Embryonic facial prominence (tissue), 1 donor: ENCODE results near the gene ZNRF1.
"Not testable (repeated sequence)": the region's sequence is repeated elsewhere in the genome, so short reads cannot be mapped to it uniquely, and the experiment has no call there.

ENCODE experiments used
- DNase-seq: peaks from one replicate; pipeline ENCODE4 v3.0.0-alpha.2; 2016; ENCODE audit errors: extremely low spot score

ZNRF1 gene

DNA sequence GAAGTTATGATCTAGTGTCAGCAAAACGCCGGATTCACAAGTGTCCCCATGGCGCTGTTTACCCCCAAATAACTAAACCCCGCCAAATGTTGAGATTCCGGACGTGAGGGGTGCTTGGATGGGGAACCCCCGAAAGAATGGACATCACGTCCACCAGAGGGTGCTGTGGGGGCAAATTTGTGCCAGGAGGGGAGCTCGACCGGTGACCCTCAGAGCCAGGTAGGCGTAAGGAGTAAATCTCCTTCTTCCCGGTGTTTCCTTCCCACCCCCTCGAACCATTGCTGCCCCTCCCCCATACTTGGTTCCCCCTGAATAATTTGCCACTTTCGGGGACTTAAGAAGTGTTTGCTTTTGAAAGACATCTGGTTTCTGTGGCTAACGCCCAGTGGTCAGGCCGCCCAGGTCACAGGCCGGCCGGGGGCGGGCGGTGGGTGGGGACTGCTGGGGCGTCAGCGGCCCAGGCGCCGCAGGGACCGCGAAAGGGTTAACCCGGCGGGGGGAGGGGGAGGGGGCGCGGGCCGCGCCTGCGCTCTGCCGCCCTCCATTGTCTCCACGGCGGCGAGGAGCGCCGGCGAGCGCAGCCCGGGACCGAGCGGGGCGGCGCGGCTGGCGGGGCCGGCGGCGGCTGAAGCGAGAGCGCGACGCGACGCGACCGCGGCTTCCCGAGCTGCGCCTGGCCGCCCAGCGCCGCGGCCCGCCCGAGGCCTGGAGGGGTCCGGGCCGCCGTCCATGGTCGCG, at the start of gene ZNRF1:
ZNRF1 (plus strand) TSS at position 544 of the 738 bp plus-strand sequence. CDS start 648 bp downstream, outside the sequence.
- peak; percentile 40 for DNase-seq

DNA sequence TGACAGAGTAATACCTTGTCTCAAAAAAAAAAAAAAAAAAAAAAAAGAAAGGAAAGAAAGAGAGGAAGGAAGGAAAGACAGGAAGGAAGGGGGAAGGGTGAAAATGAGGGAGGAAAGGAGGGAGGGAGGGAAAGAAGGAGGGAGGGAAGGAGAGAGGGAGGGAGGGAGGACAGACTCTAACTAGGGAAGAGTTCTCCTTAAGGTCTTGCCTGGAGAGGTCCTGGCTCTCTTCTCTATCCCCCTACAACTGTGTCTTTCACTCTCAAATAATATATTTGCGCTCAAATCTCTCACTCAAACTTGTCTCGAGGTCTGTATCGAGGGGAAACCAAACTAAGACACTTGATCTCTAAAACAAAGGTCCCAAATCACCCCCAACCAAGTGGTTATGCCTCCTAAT, 49.5 kb upstream of the ZNRF1 start:
- DNase-seq = no peak

DNA sequence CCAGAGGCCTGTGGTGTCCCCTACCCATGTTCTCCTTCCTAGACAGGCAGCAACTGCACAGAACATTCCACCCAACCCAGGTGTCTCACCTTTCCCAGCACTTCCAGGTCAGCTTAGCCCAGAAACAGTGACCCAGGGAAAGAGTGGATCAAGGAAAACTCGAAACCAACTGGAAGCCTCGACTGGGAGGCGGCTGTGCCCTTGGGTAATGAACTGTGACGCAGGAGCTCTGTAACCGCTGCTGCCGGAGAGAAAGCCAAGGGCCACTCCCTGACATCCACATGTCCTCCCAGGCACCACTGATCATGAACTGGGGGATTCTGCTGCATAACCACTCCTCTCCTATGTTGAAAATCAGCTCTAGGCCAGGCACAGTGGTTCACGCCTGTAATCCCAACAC, 48.3 kb upstream of the ZNRF1 start:
- DNase-seq = no peak

DNA sequence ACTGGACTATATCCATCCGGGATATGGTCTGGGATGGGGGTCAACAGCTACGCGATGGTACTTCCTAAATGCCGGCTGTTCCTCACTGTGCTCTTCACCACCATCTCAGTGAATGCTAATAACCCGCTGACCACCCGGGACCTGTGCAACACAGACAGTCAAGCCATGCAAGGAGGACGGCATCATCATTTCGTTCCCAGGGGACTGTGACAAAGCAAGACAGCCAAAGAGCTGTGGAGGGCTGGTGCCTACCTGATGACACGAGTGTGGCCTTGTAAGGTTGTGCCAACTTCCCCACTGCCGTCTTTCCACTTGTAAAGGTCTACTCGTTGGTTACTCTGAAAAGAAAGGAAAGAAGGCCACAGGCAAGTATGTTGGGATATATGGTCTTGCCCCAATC, 47.6 kb upstream of the ZNRF1 start:
- DNase-seq = no peak

DNA sequence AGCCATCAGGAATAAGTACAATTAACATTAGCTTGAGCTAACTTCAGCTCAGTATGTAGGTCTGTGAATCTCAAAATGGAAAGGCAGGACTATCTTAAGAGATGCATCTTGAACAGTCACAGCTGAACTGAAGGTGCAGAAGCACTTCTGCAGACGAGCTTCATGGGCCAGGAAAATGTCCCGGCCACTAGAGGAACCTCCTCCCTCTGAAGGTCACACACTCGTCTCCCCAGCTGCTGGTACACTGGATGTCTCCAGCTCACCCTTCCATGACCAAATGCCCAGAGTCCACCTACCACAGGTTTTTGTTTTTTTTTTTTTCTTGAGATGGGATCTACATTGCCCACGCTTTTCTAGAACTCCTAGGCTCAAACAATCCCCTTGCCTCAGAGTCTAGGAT, 47.1 kb upstream of the ZNRF1 start:
- DNase-seq = no peak

DNA sequence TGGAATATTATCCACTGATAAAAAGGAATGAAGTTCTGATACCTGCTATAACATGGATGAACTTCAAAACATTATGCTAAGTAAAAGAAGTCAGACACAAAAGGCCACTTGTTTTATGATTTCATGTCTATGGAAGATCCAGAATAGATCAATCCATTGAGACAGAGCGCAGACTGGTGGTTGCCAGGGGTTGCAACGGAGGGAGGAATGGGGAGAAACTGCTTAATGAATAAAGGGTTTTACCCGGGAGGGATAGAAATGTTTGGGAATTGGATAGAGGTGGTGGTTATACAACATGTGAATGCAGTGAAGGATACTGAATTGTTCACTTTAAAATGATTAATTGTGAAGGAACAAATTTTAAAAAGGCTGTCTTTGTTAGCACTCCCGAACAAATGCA, 44.1 kb upstream of the ZNRF1 start:
- no peak for DNase-seq

DNA sequence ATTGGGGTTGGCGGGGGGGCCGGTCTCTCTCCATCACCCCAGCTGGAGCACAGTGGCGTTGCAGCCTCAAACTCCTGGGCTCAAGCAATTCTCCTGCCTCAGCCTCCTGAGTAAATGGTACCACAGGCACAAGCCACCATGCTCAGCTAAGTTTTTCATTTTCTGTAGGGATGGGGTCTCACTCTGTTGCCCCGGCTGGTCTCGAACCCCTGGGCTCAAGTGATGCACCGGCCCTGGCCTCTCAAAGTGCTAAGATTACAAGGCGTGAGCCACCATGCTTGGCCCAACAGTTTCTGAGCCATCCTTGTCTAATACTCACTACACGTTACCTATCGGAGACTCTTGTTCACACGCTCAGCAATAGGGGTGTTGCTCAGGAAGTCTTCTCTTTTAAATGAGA, 25.5 kb upstream of the ZNRF1 start:
- no peak for DNase-seq

DNA sequence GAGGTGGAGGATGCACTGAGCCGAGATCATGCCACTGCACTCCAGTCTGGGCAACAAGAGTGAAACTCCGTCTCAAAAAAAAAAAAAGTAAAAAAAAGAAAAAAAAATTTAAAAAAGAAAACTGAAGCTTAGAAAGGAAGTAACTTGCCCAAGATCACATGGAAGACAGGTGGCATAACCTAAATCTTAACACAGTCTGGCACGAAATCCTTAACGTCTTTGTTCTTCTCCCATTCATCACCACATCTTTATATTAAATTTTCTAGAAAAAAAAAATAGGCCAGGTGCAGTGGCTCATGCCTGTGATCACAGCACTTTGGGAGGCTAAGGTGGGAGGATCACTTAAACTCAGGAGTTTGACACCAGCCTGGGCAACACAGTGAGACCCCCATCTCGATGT, 23.2 kb upstream of the ZNRF1 start:
- no peak for DNase-seq

DNA sequence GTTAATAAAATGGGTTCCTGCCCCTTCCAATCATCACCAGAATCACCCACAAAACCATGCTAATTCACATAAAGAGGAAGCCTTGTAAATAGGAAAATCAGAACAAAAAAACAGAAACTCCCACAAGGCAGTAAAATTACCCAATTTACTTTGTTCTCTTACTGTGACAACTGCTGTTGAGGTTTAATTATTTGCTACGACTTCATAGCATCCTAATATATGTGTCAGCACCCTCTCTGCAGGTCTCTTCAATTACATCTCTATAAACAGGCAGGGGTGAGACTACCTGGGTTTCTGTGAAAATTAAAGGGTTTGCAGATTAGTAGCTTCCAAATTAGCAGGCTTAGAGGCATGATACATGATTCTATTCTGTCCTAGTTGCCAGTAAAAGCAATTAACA, 16.6 kb upstream of the ZNRF1 start:
- DNase-seq = no peak

DNA sequence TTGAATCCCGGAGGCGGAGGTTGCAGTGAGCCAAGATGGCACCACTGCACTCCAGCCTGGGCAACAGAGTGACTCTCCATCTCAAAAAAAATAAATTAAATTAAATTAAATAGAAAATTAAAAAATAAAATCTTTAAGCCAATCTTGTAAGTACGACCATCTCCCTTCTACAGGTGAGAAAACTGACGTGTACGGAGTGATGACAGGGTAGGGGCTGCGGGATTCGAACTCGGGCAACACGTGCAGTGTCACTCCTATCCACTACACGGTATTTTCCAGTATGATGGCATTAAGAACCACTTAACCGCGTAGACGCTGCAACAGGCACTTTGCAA, 14.7 kb upstream of the ZNRF1 start:
- DNase-seq = no peak

DNA sequence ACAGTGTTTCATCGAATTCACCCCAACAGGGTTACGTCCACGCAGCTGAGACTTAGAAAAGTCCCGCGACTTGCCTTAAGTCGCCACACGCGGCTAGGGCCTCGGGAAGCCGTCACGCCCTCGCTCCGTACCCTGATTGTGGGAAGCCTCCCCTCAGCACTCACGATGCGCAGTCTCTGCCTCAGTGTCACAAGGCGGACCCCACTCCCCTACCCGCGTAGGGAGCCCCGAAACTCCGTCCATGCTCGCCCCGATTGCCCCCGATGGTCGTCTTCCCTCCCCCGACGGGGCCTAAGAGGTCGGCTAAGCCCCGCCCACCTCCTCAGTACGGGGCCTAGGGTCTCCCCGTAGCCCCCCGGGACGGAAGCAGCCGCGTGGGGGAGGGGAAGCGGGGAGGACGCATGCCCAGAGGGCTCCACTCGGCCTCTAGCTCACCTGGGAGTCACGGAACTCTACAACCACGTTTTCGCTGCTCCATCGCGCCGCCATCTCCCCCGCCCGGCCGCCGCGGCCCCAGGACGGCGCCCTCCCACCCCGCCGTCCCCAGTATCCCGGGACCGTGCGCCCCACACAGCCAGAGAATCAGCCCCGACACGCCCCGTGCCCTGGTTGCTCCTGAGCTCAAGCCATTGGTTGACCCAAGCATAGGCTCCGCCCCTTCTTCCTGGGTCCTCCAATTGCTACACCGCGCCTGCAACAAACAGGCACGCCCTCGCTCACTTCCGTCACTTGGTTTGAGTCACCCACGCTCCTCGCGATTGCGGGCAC, 14.1 kb upstream of the ZNRF1 start, which contains the start of gene WDR59:
WDR59 (minus strand) TSS at position 595 of the 768 bp plus-strand sequence; CDS start at position 489, 106 bp downstream.
- peak; percentile 98 for DNase-seq

DNA sequence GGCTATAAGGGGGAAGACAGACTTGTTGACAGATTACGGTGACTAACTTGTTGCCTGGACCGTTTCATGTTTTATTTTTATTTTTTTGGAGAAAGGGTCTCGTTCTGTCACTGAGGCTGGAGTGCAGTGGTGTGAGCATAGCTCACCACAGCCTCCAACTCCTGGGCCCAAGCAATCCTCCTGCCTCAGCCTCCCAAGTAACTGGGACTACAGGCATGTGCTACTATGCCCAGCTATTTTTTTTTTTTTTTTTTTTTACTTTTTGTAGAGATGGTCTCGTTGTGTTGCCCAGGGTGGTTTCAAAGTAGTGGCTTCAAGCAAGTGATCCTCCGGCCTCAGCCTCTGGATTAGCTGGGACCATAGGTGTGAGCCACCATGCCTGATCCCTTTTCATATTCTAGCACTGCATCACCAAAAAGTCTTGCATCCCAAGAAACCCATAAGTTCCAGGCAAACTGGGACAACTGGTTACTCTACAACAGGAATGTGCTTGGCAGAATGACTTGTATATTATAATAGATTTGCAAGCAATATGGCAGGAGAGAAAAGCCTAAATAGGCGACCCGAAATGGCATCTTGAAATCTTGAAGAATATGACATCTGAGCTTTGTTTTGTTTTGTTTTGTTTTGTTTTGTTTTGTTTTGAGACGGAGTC, 11.7 kb upstream of the ZNRF1 start:
- DNase-seq = no peak

DNA sequence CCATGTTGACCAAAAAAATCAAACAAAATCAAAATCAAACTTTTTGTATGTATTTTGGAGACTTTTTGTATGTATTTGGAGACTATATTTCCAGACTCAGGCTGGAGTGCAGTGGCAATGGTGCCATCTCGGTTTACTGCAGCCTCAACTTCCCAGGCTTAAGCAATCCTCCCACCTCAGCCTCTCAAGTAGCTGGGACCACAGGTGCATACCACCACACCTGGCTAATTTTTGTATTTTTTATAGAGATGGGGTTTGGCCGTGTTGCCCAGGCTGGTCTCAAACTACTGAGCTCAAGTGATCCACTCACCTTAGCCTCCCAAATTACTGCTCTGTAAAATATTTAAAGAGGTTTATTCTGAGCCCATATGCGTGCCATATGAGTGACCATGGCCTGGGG, 9.0 kb upstream of the ZNRF1 start:
- not testable (repeated sequence) for DNase-seq

DNA sequence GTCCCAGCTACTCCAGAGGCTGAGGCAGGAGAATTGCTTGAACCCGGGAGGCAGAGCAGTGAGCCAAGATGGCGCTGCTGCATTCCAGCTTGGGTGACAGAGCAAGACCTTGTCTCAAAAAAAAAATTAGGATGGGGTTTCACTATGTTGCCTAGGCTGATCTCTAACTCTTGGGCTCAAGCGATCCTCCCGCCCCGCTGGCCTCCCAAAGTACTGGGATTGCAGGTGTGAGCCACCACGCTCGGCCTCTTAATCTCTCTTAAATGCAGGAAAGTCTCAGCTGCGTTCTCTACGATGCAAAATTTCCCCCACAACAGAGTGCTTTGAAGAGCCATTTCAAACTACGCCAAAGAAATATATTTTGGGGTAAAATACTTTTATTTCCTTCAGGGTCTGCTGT, 8.0 kb upstream of the ZNRF1 start:
- no peak for DNase-seq

DNA sequence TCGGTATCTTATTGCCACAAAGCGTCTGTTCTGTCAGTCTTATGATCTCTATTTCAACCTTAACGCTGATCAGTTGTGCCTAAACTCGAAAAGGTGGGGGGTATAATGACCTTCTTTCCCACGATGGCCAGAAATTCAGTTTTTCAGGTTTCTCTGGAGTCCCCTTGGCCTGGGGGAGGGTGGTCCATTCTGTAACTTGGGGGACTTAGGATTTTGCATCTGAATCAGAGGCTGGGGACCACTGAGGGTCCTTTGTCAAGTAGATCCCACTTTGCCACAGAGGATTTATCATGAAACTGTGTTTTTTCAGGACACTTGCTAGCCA, 7.6 kb upstream of the ZNRF1 start:
- no peak for DNase-seq

DNA sequence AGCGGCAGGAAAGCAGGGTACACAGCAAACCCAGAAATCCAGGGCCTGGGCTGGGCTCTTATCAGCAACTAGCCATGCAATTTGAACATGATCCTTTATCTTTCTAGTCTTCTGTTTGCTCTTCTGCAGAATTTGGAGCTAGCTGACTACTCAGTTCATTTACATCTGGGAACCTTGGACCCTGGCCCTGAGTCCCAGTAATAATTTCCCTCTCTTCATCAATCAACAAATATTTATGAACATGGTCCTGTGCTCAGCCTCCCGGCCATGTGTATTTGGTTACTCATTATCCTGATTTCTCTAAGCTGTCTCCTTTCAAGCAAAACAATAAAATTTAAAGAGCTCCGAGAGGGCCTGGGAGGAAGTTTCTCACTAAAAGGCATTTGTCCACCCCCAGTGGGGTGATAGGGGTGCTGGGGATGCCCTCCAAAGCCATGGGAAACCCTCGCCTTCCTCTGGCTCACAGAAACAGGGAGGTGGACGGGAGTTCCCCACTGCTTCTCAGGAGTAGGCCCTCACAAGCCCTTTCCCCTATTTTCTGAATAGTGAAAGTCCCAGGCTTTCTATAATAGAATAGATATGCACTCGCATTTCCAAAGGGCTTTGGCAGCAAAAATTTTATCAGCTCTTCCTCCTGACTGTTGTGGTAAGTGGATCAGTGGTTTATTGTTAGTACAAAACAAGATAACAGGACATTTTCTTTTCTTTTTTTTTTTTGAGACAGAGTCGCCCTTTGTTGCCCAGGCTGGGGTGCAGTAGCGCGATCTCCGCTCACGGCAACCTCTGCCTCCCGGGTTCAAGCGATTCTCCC, 7.0 kb upstream of the ZNRF1 start:
- no peak for DNase-seq

DNA sequence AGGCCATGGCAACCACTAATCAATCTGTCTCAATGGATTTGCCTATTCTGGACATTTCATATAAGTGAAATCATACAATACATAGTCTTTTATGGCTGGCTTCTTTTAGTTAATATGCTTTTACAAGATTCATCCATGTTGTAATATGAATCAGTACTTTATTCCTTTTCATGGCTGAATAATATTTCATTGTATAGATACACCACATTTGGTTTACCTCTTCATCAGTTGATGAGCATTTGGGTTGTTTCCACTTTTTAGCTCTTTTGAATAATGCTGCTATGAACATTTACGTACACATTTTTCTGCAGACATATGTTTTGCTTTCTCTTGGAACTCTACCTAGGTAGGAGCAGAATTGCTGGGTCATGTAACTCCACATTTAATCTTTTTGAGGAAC, 2.8 kb upstream of the ZNRF1 start:
- DNase-seq = no peak

DNA sequence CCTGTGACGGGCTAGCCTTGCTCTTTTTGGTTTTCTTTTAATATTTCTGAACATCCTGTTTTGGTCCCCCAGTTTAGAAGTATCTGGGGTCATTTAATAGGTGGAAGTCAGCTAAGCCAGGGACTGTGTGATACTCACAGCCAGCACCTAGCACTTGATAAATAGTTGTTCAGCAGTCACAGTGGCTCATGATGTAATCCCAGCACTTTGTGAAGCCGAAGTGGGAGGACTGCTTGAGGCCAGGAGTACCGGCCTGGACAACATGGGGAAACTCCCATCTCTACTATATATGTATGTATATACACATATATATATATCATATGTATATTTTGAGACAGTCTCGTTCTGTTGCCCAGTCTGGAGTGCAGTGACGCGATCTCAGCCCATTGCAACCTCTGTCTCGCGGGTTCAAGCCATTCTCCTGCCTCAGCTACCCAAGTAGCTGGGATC, 1.8 kb upstream of the ZNRF1 start:
- DNase-seq = no peak

DNA sequence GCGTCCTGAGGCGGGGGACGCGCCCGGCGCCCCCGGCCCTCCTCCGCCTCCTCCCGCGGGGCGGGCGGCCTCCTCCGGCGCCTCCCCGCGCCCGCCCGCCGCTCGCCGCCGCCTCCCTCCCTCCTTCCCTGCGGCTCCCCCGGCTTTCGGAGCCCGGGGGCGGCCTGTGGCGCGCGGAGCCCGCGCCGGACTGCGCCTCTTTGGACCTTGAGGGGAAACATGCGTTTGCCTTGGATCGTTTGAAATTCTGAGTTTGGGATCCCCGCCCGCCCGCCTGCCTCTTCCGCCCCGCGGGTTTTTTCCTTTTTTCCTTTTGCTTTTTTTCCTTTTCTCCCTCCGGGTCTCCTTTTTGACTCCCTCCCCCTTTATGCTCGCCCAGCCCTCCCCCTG, 390 bp downstream of the ZNRF1 start:
- no peak for DNase-seq

DNA sequence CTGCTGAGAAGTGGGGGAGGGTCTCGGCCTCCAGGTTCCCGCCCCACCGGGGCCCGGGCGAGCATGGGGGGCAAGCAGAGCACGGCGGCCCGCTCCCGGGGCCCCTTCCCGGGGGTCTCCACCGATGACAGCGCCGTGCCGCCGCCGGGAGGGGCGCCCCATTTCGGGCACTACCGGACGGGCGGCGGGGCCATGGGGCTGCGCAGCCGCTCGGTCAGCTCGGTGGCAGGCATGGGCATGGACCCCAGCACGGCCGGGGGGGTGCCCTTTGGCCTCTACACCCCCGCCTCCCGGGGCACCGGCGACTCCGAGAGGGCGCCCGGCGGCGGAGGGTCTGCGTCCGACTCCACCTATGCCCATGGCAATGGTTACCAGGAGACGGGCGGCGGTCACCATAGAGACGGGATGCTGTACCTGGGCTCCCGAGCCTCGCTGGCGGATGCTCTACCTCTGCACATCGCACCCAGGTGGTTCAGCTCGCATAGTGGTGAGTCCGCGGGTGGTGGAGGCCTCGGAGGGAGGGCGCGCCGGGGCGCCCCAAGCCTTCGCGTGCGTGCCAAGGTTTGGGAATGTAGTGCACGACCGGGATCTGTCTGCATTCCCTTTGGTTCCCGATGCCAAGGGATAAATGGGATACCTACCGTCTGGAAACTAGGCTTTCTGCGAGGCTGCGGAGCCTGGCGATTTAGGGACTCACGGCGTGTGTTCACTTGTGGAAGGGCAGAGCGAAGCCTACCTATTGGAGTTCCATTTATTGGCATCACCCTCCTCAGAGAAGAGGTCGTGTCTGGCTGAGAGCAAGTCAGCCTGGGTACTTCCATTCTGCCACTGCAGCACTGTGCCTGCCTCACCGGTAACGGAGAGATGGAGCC, 1.0 kb downstream of the ZNRF1 start:
- no peak for DNase-seq

DNA sequence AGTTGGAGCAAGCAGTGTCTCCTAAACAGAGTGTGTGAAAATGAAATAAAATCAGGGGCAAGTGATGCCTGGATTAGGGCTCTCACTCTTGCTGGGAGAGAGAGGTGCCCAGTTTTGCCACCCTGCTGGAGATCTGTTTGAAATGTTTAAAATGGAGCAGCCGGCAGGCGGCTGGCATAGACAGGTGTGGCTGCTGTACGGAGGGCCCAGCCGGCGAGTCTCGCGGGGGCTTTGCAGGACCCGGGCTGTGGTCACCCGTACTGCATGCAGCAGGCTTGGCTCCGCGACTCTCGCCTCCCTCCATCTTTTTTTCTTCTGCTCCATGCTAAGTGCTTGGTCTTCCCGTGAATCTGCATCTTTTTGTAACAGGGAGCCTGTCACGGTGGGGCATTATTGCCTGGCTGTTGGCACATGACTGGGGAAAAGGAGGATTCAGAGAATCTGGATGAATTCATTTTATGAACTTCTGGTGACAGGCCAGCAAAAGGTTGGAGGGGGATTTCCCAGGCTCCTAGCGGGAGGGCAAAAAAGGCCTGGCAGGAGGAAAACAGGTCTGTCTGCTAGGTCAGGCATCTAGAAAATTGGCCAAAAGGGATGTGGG, 1.8 kb downstream of the ZNRF1 start:
- DNase-seq = no peak
